Effector memory CD8-positive, alpha-beta T cell (primary cell): ENCODE measurements around the gene ZNF528.

ENCODE experiments used
- ATAC-seq: fragments of 150-1000 bp; cut with Tn5 transposase; replicated peaks from 2 replicates; pipeline ENCODE4 v1.10.0; 2021; ENCODE audit warnings: mild to moderate bottlenecking, moderate library complexity
- DNase-seq, 3 experiments: peaks; one replicate each; pipeline ENCODE4 v3.0.0; 2021
- H3K27ac Mint-ChIP-seq, 2 donors: one replicate each; pipeline ENCODE4 v1.8.0; 2022; ENCODE audit warnings: mild to moderate bottlenecking in 2 of 2, mixed read lengths in 2 of 2, moderate library complexity in 2 of 2
- H3K27me3 Mint-ChIP-seq, 2 donors: one replicate each; pipeline ENCODE4 v1.8.0; 2022; ENCODE audit warnings: mixed read lengths in 2 of 2
- H3K36me3 Mint-ChIP-seq: one replicate; pipeline ENCODE4 v1.8.0; 2022; ENCODE audit warnings: mild to moderate bottlenecking, moderate library complexity, mixed read lengths; ENCODE audit not compliant: insufficient read depth
- H3K4me1 Mint-ChIP-seq, 2 donors: one replicate each; pipeline ENCODE4 v1.8.0; 2022; ENCODE audit warnings: low read depth in 2 of 2, mixed read lengths in 2 of 2
- H3K4me3 Mint-ChIP-seq, 2 donors: one replicate each; pipeline ENCODE4 v1.8.0; 2022; ENCODE audit warnings: mild to moderate bottlenecking in 2 of 2, mixed read lengths in 2 of 2, moderate library complexity in 2 of 2
- H3K9me3 Mint-ChIP-seq, 2 donors: one replicate each; pipeline ENCODE4 v1.8.0; 2022; ENCODE audit warnings: mixed read lengths in 2 of 2
- total RNA-seq, 9 experiments: gene quantifications; one replicate each; lab custom pipeline; 2026; lab: John Stamatoyannopoulos, UW

The ZNF528 gene
- total RNA-seq = 8.5 to 44.4 (median 21.5) reads per million in 9 experiments

DNA sequence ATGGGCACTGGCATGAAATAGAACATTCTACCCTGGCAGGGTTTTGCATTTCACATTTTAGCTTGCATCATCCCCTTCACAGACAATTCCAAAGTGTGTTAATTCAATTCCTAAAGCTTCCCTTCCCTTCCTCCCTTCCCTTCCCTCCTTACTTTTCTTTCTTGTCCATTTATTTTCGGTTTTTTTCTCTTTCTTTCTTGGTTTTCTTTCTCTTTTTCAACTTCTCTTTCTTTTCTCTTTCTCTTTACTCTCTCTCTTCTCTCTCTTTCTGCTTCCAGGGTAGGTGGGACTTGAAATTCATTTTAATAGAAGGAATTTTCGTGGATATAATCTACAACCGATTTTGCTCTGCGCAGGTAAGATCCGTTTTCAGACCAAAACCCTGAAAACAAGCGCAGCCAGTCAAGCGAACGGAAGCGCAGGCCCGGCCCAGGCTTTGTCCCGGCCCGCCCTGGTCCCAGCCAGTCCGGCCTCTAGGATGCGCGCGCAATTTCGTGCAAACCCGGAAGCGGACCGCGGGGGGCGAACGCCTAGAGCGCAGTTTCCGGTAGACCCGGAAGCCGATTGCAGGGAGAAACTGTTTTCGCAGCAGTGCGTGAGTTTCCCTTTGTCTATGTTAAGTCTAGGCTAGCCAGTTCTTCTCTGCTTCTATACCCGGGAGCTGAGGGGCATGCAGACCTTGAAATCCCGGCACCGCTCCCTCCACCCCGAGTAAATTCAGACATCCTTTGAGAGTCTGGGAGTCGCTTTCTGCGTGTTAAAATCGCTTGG is at the start of gene ZNF528:
TSS of gene ZNF528 (plus strand) at position 540 of the 771 bp plus-strand sequence. CDS start 4,165 bp downstream, outside the sequence.
- peak within 1 kb of the TSS; percentile 96 to 98 for H3K4me3 Mint-ChIP-seq
- peaks cover 17 to 20% of the 10 kb centered on the region in 2 donors for H3K9me3 Mint-ChIP-seq
- H3K27ac Mint-ChIP-seq = peak within 1 kb of the TSS; percentile 96 to 97
- no peaks in the 10 kb centered on the region for H3K27me3 Mint-ChIP-seq
- peaks cover 37% of the 10 kb centered on the region for H3K36me3 Mint-ChIP-seq
- H3K4me1 Mint-ChIP-seq = peaks cover 12 to 16% of the 10 kb centered on the region in 2 donors
- ATAC-seq (peak; percentile 98), DNase-seq (peak; percentile 92 to 94 (median 92))

DNA sequence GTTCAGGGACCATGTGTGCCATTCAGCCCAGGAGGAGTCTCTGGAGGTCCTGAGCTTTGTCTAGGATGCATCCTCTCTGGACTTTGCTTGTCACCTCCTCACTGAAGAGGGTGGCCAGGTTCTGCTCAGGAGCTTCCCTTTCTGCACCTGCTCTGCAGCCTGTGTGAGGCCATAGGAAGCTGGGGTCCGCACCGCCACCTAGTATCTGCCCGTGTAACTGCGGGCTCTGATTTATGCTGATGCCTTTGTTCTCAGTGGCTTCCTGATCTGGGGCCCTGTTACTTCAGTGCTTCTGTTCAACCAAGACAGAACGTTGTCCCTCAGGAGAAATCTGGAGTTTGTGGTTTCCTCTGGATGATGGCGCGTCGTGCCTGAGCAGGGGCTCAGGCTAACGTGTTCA is 46.1 kb upstream of the ZNF528 start:
- Mint-ChIP-seq H3K27ac (no peak overlapping the region), H3K4me1 (no peaks in the 10 kb centered on the region), H3K36me3 (no peaks in the 10 kb centered on the region), H3K4me3 (no peak overlapping the region), H3K9me3 (peaks cover 4 to 6% of the 10 kb centered on the region in 2 donors), H3K27me3 (no peaks in the 10 kb centered on the region)
- ATAC-seq = no peak
- no peak for DNase-seq

DNA sequence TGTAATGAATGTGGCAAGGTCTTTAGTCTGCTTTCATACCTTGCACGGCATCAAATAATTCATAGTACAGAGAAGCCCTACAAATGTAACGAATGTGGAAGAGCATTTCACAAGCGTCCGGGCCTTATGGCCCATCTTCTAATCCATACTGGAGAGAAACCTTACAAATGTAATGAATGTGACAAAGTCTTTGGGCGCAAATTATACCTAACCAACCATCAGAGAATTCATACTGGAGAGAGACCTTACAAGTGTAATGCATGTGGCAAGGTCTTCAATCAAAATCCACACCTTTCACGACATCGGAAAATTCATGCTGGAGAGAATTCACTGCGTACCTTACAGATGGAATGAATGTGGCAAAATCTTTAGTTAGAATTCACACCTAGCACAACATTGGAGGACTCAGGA is 31.2 kb upstream of the ZNF528 start:
- no peak for ATAC-seq
- H3K4me3 Mint-ChIP-seq = no peak overlapping the region
- H3K36me3 Mint-ChIP-seq = peaks cover 12% of the 10 kb centered on the region
- no peaks in the 10 kb centered on the region for H3K27me3 Mint-ChIP-seq
- H3K4me1 Mint-ChIP-seq = peaks cover 8 to 9% of the 10 kb centered on the region in 2 donors
- DNase-seq = no peak
- H3K27ac Mint-ChIP-seq = no peak overlapping the region
- H3K9me3 Mint-ChIP-seq = peaks cover 10 to 21% of the 10 kb centered on the region in 2 donors

DNA sequence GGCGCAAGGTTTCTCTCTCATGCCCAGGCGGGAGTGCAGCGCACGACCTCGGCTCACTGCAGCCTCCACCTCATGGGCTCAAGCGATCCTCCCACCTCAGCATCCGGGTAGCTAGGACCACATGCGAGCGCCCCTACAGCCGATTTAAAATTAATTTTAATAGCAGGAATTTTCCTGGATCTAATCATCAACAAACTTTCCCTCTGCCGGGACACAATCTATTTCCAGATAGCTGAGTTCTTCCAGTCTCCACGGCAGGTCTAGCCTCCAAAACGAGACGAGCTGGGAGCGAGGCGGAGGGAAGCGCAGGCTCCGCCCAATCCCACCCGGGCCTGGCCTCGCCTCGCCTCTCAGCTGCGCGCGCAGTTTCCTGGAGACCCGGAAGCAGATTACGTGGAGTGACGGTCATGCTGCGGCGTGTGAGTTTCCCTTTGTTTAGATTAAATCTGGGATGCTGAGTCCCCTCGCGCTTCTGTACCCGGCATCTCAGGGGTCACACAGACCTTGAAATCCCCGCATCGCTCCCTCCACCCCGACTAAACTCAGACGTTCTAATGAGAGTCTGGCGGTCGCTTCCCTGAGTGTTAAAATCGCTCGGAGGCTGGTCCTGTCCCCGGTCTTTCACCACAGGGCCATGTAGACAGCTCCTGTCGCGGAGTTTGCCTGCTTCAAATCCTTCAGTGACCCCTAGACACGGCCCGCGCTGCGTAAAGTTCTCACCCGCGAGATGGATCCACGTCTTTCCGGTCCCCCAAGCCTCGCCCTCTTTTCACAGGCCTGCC is 27.9 kb upstream of the ZNF528 start, which contains the start of gene ZNF880:
TSS of gene ZNF880 (plus strand) at position 365 of the 782 bp plus-strand sequence. CDS start at position 408, 43 bp downstream.
- H3K4me3 Mint-ChIP-seq = peak within 1 kb of the TSS; percentile 90 to 97
- peaks cover 8 to 9% of the 10 kb centered on the region in 2 donors for H3K4me1 Mint-ChIP-seq
- H3K27ac Mint-ChIP-seq = peak within 1 kb of the TSS; percentile 96 to 100
- DNase-seq (peak; percentile 86 to 90 (median 86)), ATAC-seq (peak; percentile 93)
- peaks cover 30% of the 10 kb centered on the region for H3K36me3 Mint-ChIP-seq
- no peaks in the 10 kb centered on the region for H3K27me3 Mint-ChIP-seq
- peaks cover 6 to 13% of the 10 kb centered on the region in 2 donors for H3K9me3 Mint-ChIP-seq

DNA sequence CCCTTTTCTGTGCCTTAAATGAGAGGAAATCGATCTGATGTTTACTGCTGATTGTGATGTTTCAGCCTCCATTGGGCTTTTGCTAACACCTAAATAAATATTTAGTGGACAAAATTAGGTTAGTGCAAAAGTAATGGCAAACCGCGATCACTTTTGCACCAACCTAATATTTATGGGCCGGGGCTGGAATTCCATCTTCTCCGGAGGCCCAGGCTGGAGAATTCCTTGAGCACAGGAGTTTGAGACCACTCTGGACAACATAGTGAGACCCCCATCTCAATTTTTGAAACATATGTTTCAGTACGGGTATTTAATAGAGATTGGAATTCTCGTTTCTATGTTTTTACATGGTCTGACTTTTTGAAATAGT is 27.3 kb upstream of the ZNF528 start:
- Mint-ChIP-seq H3K36me3 (peaks cover 36% of the 10 kb centered on the region), H3K9me3 (peaks cover 6 to 10% of the 10 kb centered on the region in 2 donors)

DNA sequence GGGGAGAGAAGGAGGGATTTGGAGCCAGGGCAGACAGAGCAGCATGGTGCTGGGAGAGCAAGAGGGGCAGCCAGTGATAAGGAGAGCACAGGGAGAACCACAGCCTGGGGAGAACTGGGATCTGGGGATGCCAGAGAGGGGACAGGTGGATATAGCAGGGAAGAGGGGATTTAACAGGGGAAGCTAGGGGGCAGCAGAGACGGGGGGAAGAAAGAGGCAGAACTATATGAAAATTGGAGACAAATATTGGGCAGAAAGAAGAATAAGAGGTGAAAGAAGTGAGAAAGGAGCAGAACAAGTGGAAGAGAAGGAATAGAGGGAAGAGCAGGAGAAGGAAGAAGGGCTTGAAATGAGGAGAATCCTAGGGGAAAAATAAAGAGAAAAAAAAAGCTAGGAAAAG is 6.5 kb upstream of the ZNF528 start:
- Mint-ChIP-seq H3K27ac (no peak overlapping the region), H3K27me3 (no peaks in the 10 kb centered on the region), H3K4me1 (no peaks in the 10 kb centered on the region), H3K36me3 (no peaks in the 10 kb centered on the region), H3K4me3 (no peak overlapping the region), H3K9me3 (peaks cover 12 to 17% of the 10 kb centered on the region in 2 donors)
- ATAC-seq = no peak
- no peak for DNase-seq

More for the DNA sequence above, 27.3 kb upstream of the ZNF528 start:
- no peaks in the 10 kb centered on the region for H3K27me3 Mint-ChIP-seq
- no peak for ATAC-seq
- H3K4me3 Mint-ChIP-seq = peak overlapping the region; percentile 90 to 97
- peak overlapping the region; percentile 96 to 100 for H3K27ac Mint-ChIP-seq
- no peak for DNase-seq
- H3K4me1 Mint-ChIP-seq = peaks cover 8 to 9% of the 10 kb centered on the region in 2 donors

DNA sequence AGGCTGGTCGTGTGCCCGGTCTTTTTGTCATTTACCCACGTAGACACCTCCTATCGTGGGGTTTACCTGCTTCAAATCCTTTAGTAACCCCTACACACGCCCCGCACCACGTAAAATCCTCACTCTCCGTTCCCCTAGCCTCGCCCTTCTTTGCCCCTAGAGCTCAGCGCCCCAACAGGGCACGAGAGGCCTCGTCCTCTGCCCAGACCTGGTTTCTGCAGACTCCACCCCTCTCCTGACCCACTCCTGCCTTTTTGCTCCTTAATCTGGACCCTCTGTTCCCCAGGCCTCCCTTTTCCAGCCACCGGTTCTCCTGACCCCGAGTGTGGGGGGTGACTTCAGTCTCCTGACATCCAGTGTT is 412 bp downstream of the ZNF528 start:
- Mint-ChIP-seq H3K36me3 (peaks cover 38% of the 10 kb centered on the region), H3K27ac (peak overlapping the region; percentile 96 to 97), H3K9me3 (peaks cover 17 to 20% of the 10 kb centered on the region in 2 donors), H3K27me3 (no peaks in the 10 kb centered on the region), H3K4me3 (peak overlapping the region; percentile 96 to 98), H3K4me1 (peaks cover 12 to 16% of the 10 kb centered on the region in 2 donors)
- ATAC-seq (peak; percentile 46), DNase-seq (peak in 1 of 3 experiments; percentile 4)

DNA sequence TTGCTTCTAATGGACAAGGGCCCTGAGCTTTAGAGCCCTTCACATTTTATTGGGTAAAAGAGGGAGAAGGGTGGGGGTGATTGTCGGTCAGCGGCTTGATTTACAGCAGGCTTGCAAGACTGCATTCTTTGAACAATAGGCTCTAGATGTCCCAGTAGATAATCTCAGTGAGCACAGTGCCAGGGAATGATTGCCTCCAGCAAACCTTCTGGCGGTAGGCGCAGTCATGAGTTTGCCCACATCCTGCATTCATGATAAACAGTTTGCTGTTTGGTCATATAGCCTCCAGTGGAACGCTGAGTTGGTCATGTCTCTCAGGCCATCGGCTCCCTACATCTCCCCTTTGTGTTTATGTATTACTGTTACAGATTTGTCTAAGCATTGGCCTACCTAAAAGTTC is 12.6 kb downstream of the ZNF528 start:
- no peak overlapping the region for H3K27ac Mint-ChIP-seq
- H3K9me3 Mint-ChIP-seq = peaks cover 0 to 3% of the 10 kb centered on the region in 2 donors
- no peak overlapping the region for H3K4me3 Mint-ChIP-seq
- H3K27me3 Mint-ChIP-seq = no peaks in the 10 kb centered on the region
- no peak for DNase-seq
- no peaks in the 10 kb centered on the region for H3K4me1 Mint-ChIP-seq
- peaks cover 35% of the 10 kb centered on the region for H3K36me3 Mint-ChIP-seq
- ATAC-seq = no peak

DNA sequence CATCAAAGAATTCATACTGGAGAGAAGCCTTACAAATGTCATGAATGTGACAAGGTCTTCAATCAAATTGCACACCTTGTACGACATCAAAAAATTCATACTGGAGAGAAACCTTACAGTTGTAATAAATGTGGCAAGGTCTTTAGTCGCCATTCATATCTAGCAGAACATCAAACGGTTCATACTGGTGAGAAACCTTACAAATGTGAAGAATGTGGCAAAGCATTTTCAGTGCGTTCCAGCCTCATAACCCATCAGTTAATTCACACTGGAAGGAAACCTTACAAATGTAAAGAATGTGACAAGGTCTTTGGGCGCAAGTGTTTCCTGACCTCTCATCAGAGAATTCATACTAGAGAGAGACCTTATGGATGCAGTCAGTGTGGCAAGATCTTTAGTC is 18.1 kb downstream of the ZNF528 start:
- Mint-ChIP-seq H3K36me3 (no peaks in the 10 kb centered on the region), H3K9me3 (peaks cover 8 to 11% of the 10 kb centered on the region in 2 donors)
- no peak for ATAC-seq

DNA sequence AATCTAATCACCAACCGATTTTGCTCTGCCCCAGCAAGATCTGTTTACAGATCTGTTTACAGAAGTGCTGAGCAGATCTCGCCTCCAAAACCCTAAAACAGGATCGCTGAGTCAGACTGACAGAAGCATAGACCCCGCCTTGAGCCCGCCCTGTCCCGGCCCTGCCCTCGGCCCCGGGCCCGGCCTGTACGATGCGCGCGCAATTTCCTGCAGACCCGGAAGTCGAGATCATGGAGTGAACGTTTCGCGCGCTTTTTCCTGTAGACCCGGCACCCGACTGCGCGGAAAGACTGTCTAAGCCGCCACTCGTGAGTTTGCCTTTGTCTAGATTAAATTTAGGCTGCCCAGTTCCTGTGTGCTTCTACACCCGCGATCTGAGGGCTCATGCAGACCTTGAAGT is 31.3 kb downstream of the ZNF528 start, which contains the start of gene ZNF534:
TSS of gene ZNF534 (plus strand) at position 212 of the 400 bp plus-strand sequence. CDS start 2,327 bp downstream, outside the sequence.
- Mint-ChIP-seq H3K27ac (no peak within 1 kb of the TSS), H3K4me3 (no peak within 1 kb of the TSS), H3K36me3 (no peaks in the 10 kb centered on the region), H3K9me3 (peaks cover 9 to 15% of the 10 kb centered on the region in 2 donors), H3K27me3 (no peaks in the 10 kb centered on the region), H3K4me1 (no peaks in the 10 kb centered on the region)
- no peak for ATAC-seq
- no peak for DNase-seq

More for the DNA sequence above, 18.1 kb downstream of the ZNF528 start:
- Mint-ChIP-seq H3K27ac (no peak overlapping the region), H3K27me3 (no peaks in the 10 kb centered on the region), H3K4me1 (no peaks in the 10 kb centered on the region), H3K4me3 (no peak overlapping the region)
- no peak for DNase-seq

DNA sequence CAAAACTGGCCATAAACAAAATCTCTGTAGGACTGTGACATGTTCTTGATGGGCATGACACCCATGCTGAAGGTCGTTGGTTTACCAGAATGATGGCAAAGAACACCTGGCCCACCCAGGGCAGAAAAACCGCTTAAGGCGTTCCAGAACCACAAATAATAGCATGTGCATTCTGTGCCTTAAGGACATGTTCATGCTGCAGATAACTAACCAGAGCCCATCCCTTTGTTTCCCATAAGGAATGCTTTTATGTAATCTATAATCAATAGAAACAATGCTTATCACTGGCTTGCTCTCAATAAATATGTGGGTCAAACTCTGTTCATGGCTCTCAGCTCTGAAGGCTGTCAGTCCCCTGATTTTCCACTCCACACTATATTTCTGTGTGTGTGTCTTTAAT is 44.5 kb downstream of the ZNF528 start:
- H3K9me3 Mint-ChIP-seq = peaks cover 16 to 32% of the 10 kb centered on the region in 2 donors
- no peak overlapping the region for H3K4me3 Mint-ChIP-seq

DNA sequence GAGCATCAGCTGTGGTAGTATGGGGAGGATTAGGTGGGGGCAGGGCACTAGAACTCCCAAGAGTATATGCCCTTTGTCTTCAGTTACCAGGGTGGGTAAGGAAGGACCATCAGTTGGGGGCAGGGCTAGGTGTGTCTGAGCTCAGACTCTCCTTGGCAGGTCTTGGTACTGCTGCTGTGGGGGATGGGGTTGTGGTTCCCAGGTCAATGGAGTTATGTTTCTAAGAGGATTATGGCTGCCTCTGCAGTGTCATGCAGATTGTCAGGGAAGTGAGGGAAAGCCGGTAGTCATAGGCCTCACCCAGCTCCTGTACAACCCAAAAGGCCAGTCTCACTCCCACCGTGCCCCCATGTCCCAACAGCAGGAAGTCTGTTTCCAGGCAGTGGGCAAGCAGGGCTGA is 46.9 kb downstream of the ZNF528 start:
- Mint-ChIP-seq H3K27me3 (peaks cover 0 to 5% of the 10 kb centered on the region in 2 donors), H3K9me3 (peaks cover 10 to 31% of the 10 kb centered on the region in 2 donors), H3K36me3 (no peaks in the 10 kb centered on the region), H3K4me3 (no peak overlapping the region), H3K4me1 (no peaks in the 10 kb centered on the region), H3K27ac (no peak overlapping the region)
- ATAC-seq = no peak
- DNase-seq = no peak

More for the DNA sequence above, 44.5 kb downstream of the ZNF528 start:
- H3K4me1 Mint-ChIP-seq = no peaks in the 10 kb centered on the region
- peaks cover 0 to 7% of the 10 kb centered on the region in 2 donors for H3K27me3 Mint-ChIP-seq
- no peaks in the 10 kb centered on the region for H3K36me3 Mint-ChIP-seq
- H3K27ac Mint-ChIP-seq = no peak overlapping the region
- DNase-seq (no peak), ATAC-seq (no peak)

DNA sequence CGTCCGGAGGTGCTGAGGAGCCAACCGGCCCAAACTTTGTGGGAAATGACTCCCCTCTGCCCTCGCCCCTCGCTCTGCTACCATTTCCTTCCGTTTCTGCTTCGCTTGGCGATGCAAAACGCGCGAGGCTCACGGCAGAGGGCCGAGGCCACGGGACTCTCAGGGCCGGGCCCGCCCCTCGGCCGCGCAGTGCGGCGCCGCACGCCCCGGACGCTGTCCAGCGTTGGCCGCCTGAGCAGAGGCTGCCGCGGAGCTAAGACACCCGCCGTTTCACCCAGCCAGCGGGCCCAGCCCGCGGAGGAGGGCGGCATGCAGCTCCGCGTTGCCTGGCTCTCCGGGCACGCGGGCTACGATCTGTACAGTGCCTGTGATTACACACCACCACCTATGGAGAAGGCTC is 53.6 kb downstream of the ZNF528 start:
- Mint-ChIP-seq H3K27ac (no peak overlapping the region), H3K4me3 (no peak overlapping the region), H3K4me1 (peaks cover 5 to 12% of the 10 kb centered on the region in 2 donors), H3K36me3 (no peaks in the 10 kb centered on the region), H3K27me3 (peaks cover 0 to 5% of the 10 kb centered on the region in 2 donors), H3K9me3 (peaks cover 25 to 49% of the 10 kb centered on the region in 2 donors)
- ATAC-seq = no peak
- DNase-seq = no peak
